DMS 273 (cell line): ENCODE measurements around the gene CD7.

ENCODE experiments used
- DNase-seq: peaks from one replicate; lab custom pipeline; 2025; ENCODE audit not compliant: unreplicated experiment; lab: John Stamatoyannopoulos, UW

CD7 gene

DNA sequence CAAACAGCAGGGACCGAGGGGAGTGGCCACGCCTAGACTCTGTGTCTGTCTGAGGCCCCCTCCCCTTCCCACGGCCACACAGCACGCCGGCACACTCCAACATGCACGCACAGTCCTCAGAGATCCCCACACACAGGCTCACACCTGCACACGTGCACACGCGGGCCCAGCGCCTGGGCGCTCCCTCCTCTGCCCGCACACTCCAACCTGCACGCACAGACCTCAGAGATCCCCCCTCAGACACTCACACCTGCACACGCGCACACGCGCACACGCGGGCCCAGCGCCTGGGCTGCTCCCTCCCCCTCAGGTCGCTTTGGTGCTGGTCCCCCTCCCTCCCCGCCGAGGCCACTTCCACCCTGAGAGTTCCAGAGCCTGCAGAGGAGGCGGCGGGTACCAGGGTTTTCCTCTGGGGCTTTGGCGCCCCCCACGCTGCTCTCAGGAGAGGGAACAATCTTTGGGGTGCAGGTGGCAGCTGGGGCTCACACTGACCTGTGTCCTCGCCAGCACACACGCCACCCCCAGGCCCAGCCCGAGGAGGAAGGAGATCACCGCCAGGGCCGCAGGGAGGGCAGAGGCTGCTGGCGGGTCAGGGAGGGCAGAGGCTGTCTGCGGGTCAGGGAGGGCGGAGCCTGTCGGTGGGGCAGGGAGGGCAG is 1.6 kb downstream of the CD7 start:
- DNase-seq: no peak

DNA sequence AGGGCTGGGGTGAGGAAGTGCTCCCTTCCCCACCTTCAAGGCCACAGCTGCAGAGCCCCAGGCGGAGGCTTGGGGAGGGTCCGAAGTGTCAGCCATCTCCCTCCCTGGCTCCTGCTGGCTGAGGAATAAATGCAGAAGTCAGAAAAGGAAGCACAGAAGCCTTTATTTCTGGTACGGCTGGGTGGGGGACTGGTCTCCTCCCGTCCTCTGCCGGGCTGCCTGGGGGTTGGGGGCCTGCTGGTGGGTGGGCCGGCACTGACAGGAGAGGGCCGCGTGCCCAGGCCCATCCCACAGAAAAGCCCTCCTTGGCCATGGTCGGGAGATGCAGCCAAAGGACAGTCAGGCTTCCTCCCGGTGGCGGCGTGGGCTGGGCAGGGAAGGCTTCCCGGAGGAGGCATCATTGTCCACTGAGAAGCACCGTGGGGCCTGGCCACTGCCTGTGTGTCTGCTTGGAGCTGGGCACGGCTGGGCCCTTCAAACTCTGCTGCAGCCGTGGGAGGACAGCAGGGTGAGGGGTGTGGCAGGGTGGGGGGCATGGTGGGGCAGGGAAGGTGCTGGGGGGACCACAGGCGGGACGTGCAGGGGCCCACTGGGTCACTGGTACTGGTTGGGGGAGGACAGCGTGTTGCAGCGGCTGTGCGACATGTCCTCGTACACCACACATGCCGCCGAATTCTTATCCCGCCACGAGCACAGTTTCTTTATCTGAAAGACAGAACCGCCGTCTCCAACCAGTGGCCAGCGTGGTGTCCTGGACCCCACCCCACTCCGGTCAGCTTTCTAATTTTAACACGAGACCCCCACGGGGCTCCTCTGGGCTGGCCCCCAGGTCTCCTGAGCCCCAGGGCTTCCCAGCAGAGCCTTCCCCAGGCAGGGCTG is 2.4 kb downstream of the CD7 start:
- no peak for DNase-seq

DNA sequence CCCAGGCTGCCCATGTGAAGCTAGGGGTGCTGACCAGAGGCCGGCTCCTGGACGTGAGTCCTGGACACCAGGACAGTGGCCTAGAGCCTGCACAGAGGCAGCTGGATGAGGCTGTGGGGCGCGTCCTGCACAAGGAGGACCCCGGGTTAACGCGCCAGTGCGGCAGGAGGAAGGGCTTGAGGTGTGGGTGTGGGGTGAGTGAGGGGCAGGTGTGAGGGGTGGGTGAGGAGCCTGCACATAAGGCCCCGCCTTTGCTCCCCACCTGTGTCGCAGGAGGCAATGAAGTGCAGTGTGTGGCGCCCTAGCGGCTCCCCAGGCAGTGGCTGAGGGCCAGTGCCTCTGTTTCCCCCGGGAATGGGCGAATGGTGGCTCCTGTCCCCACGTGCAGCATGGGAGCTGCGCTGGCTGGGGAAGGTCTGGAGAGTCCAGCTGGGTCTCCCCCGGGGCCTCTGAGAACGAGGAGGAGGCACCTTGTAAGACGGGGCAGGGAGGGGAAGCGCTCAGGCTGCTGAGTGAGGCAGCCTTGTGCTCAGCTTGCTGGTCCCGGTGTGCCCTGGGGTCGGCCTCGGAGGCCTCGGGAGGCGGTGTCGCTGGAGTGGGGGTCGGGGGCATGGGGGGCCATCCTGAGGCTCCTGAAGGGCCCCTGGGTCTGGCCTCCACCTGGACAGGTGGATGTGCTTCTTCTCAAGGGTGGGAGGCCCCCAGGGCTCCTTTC is 3.2 kb downstream of the CD7 start:
- no peak for DNase-seq

DNA sequence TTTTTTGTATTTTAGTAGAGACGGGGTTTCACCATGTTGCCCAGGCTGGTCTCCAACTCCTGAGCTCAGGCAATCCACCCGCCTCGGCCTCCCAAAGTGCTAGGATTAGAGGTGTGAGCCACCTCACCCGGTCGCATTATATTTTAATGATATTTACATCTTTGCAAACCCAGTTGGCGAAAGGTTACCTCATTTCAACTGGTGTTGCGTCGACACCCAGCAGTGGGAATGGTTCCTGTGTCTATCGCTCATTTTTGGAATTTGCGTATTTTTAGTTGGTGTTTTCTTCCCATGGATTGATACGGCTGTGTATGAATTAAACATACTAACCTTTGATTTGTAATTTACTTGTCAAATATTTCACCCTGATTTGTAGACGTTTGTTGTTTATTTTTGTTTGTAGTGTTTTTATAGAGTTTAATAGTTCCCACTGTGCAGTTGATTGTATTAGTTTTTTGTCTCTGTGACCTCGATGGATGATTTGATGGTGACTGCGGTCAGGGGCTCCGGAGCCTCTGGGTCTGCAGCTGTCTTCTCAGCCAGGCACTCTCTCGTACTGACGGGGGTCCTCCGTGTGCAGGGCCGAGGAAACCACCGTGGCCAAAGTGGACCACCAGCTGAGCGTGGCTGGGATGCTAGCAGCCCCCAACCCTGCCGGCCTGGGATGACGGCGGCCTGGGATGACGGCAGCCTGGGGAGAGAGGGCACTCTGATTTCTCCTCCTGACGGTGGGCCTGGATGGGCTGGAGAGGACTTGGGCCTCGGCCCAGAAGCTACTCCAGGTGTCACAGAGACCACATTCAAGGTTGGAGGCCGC is 4.0 kb downstream of the CD7 start:
- no peak for DNase-seq

DNA sequence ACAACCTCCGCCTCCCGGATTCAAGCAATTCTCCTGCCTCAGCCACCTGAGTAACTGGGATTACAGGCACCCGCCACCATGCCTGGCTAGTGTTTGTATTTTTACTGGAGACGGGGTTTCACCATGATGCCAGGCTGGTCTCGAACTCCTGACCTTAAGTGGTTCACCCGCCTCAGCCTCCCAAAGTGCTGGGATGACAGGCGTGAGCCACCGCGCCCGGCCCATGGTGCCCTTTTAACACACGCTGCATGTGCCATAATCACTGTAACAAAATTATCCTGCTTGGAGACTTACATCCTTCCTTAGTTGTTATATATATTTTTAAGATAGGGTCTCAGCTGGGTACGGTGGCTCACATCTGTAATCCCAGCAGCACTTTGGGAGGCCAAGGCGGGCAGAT is 5.4 kb downstream of the CD7 start:
- DNase-seq: no peak

DNA sequence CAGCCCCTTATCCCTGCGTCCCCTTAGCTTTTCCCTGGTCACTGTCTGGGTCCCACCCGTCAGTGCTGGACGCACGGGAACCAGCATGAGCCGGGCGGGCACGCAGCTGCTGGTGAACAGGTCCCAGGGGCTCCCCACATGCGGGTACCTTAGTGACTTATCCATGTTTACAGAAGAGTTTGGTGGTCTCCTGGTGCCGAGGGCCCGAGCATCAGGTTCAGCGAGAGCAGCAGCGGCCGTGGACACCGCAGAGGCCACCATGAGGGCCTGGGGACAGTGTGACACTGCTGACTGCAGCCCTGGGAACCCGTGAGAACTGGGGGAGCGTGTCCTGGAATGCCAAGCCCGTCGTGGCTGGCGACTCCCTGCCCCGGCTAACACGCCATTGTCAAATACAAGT is 6.5 kb downstream of the CD7 start:
- no peak for DNase-seq

DNA sequence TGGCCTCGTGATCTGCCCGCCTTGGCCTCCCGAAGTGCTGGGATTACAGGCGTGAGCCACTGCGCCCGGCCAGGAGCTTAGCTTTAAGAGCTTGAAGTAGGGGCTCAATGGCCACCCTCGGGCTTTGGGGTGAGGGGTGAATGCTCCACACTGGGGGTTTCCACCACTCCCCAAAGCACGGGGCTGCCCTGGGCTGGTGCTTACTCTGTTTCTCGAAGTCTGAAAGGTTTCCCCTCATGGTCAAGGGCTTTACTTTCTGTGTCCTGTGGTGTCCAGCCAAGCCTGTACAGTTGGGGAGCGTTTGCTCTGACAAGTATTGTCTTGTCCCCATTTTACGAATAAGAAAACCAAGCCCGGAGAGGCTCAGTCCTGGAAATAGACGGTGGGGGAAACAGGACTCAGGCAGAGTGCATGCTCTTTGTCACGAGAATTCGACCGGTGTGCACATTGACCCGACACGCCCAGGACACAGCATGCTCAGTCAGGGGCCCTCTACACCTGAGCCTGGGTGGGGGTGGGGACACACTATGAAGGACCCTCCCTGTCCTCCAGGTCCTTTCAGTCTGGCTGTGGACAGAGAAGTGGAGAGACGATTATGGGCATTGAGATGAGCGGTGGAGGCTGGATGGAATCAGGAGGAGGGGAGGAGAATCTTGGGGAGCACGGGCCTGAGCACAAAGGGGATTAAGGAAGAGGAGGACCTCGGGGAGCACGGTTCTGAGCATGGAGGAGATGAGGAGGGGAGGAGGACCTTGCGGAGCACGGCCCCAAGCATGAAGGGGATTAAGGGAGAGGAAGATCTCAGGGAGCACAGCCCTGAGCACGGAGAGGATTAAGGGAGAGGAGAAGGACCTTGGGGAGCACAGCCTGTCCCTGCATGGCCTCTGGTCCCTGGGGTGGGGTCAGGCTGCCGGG is 7.5 kb downstream of the CD7 start:
- no peak for DNase-seq

DNA sequence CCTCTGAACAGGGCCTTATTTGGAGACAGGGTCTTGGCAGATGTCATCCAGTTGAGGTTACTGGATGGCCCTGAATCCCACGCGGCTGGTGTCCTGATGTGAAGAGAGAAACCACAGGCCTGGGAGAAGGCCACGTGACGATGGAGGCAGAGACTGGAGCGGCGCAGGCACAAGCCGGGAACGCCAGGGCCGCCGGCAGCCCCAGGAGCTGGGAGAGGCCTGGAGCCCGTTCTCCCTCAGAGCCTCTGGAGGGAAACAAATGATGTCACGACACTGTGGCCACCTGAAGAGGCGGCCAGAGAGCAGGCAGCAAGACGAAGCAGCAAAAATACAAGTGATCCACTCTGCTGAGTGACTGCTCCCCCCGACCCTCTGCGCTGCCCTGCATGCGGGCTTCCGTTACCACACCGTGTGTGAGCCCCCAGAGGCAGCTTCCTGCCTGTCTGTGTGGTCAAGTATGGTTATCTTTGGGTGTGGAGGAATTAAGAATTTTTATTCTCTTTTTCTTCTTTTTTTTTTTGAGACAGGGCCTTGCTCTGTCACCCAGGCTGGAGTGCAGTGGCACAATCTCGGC is 11.6 kb downstream of the CD7 start:
- no peak for DNase-seq

DNA sequence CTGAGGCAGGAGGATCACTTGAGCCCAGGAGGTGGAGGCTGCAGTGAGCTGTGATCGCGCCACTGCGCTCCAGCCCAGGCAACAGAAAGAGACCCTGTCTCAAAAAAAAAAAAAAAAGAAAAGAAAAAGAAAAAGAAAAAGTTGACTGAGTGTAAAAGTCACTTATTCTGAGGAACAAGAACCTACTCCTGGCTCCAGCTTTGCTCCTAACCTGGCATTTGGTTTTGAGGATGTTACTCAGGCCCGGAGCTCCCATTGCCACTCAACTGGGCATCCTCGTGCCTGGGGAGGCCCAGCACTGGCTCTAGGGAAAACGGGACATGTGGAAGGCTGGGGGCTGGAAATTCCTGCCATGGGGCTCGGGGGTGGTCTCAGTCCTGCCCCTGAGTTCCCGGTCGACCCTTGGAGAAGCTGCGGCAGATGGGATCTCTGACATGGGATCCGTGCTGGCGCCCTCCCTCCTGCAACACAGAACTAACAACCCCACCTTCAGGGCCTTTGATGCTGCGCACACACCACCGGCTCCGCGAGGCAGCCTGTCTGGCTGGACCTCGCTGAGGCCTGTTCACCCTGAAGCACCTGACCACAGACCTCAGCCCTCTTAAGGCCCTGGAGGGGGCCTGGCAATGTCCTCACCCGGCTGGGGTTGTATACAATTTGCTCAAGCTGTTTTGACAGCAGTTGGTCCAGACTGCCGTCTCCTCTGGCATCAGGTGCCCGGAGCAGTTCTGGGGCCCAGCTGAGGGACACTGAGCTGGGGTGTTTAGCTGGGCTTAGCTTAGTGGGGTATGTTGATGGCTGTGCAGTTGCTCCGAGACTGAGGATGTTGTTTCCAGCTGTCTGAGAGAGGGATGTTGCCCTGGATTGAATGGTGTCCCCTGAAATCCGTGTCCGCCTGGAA is 12.3 kb downstream of the CD7 start:
- peak; percentile 51 for DNase-seq

DNA sequence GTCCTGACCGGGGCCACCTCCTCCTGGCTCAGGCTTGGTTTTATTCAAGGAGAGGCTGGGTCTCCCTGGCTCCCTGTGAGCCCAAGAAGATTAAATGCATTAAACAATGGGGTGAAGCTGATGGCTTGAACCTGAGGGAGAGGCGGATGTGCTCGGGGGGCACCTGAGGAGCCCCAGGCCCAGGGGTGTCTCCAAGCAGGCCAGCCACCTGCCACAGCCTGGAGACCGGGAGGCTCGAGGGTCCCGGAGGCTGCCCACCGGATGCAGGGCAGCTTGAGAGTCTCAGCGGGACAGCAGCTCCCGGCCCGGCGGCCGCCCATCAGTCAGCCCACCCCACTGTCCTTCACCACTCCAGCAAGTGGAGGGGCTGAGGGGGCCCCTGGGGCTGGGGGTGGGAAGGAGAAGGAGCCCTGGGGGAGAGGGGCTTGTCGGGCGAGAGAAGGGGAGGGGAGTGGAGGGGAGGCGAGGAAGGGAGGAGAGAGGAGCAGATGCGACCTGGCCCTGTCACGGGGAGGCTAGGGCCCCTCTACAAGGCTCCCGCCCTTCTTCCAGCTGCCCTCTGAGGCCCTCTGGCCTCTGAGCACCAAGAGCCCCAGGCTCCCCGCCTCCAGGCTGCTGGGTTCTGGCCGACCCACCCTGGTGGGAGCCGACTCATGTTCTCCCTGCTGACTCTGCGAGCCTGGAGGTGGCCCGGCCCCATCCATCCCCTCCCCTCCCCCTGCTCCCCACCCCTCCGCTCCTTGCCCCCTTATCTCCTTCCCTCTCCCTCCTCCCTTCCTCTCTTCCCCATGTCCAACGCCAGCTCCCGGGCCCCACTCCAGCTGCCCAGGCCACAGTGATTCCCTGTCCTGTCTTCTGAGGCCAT is 13.2 kb downstream of the CD7 start:
- no peak for DNase-seq

DNA sequence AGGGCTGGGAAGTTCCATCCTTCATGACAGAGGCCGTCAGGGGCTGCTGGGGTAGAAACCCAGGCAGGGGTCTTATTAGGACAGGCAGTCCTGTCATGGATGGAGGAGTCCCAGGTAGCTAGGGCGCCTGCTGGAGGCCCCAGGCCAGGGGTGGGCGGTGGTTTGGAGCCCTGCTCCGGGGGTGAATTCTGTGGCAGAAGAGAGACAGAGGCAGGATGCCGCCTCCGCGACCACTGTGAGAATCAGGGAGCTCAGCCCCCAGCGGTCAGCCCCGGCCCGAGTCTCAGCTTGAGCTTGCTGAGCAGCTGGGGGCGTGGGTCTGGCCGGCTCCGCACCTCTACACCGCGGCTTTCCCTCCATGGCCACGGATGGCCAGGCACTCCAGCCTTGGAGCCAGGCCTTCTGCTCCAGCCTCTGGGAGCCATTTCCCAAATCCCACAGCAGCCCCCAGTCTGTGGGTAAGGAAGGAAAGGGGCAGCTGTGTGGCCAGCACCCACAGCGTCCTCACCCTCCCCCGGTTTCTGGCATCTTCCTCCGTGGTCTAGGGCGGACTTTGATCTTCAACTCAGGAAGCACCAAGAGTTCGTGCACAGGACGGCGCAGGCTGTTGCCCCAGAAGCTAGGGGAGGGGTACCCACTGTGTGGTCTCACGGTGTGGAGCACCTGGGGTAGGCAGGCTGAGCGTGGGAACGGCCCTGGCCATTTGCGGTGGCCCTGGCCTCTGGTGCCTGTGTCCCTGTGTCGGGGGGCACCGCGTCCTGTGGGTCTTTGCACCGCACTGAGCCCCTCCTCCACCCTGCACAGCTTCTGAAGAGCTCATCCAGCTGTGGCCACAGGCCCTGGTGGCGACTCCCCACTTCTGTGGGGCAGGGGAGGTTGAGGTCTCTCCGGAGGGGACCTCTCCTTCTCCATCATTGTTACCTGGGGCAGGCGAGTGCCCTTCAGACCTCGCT is 14.1 kb downstream of the CD7 start:
- no peak for DNase-seq

DNA sequence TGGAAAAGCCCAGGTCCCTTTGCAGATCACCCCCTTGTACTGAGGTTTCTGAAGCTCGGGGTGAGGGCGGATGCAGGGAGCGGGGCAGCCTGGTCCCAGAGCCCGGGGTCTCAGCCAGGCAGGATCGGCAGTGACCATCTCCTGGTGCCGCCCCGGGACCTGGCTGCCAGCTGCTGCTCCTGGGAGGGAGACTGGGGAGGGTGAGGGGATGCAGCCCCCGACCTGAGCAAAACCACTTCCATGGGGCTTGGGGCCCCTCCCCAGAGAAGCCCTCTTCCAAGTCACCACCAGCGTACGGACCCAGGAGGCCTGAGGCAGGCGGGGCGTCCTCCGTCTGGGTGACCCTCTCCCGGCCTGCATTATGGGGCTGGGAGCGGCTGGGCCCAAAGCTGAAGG is 14.8 kb downstream of the CD7 start:
- no peak for DNase-seq

DNA sequence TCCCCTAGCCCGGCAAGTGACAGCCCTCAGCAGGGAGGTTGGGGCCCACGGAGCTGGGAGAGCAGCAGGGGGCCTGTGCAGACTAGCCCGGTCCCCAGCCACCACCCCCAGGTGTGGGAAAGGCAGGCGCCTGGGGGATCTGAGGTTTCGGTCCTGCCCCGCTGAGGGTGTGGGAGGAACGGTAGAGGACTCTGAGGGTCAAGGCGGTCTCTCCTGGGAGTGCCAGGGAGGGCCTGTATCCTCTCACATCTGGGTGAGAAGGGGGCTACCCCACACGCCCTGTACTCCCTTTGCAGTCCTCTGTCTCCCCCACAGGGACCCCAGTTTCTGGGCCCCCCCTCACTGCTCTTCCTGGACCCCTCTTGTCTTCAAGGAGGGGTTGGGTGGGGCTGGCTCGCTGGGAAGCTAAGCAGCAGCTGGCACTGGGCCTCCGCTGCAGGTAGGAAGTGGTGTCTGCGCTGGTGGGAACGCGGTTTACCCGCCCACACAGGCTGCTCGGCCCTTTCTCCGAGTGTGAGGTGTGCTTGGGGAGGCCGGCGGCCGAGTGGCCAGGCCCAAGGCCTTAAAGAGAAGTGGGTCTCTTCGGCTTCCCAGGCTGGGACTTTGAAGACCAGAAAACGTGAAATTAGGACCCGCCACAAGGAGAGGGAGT is 15.4 kb downstream of the CD7 start:
- no peak for DNase-seq

DNA sequence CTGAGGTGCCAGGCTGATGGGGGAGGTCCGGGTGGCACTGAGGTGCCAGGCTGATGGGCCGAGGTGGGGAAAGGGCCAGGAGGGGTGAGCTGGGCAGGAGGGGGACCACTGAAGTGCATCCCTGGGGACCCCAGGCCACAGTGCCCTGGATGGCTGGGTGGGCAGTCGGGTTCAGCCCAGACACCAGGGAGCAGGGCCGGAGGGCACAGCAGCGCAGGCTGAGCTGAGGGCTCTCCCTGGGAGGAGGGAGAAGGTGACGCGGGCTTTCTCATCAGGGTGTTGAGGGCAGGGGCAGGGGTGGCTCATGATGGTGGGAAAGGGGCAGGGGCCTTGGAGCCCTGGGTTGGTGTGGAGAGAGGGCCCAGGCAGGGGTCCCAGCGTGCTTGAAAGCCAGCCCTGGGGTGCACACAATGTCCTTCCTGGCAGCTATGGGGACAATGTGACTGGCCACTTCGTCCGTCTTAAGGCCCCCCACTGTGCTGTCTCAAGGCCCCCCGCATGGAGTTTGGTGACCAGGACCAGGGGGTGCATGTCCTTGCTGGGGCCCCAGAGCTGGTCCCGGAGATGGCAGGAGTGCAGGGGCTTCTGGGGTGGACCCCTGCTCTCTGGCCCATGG is 16.0 kb downstream of the CD7 start:
- no peak for DNase-seq

DNA sequence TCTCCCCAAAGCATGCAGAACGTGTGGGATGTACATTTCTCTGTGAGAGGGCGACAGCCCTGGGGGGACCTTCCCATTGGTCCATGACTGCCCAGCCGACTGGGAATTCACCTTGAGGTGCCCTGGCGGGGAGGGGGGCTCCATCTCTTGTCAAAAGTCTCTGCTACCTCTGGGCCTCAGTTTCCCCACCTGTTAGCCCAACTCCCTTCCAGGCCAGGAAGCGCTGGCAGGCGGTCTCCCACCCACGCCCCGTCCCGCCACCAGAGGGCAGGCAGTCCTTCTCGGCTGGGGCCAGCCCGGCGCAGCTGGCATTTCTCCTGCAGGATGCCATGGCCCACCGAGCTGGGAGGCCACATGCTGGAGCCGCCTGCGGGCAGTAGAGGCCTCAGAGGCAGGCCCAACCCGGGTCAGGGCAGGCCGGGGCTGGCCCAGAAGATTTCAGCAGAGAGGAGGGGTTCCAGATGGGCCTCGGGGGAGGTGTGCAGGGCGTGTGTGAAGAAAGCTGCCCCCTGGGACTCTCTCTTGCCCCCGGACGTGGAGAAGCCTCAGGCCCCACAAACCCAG is 16.6 kb downstream of the CD7 start:
- peak; percentile 91 for DNase-seq
